ENCODE results near the gene ZNG1F.
"Not testable (repeated sequence)": the region's sequence is repeated elsewhere in the genome, so short reads cannot be mapped to it uniquely, and the experiment has no call there.

The ZNG1F gene

DNA sequence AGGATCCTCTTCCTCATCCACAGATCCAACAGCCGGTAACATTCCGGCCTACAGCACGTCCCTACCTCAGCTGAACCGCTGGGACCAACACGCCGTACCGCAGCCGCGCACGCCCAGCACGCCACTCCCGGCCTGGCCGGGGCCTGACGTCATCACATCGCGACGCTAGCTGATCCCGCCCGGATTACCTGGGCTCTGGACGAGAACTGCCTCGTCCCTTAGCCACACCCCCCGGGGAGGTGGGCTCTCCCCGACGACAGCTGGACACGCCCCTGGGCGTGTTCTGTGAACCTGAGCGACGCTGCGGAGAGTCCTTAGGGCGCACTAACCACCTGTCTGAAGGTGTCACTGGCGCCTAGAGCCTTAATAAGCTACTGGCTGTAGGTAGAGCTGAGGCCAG is at the start of gene ZNG1F:
TSS of gene ZNG1F (minus strand) at position 101 of the 400 bp plus-strand sequence. CDS start at position 42, 59 bp downstream.
- DNase-seq = not testable (repeated sequence)

DNA sequence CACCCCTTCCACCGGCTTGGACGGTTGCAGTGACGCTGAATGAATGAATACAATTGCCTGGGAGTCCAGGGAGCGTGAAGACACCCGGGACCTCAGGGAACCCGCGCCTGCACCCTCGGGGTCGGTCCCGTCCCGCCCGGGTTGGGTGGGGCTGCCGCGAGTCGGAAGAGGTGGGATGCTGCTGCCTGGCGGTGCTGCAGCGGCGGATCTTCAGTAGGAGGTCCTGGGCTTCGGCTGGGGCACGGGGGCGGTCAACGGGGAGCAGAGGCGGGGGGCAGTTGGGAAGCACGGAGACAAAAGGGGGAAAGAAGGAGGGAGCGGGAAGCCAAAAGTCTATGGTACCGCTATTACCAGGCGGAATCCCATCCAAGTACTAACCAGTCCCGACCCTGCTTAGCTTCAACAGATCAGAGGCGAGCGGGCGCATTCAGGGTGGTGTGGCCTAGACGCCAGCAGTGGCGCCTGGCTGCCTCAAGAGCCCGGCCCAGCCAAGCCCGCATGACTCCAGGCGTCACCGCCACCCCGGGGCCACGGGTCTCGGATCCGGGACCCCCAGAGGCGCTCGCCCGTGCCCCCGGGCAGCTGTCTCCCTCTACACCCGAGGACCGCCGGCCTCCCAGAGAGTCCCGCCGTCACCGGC is 48.1 kb upstream of the ZNG1F start:
- DNase-seq = not testable (repeated sequence)

DNA sequence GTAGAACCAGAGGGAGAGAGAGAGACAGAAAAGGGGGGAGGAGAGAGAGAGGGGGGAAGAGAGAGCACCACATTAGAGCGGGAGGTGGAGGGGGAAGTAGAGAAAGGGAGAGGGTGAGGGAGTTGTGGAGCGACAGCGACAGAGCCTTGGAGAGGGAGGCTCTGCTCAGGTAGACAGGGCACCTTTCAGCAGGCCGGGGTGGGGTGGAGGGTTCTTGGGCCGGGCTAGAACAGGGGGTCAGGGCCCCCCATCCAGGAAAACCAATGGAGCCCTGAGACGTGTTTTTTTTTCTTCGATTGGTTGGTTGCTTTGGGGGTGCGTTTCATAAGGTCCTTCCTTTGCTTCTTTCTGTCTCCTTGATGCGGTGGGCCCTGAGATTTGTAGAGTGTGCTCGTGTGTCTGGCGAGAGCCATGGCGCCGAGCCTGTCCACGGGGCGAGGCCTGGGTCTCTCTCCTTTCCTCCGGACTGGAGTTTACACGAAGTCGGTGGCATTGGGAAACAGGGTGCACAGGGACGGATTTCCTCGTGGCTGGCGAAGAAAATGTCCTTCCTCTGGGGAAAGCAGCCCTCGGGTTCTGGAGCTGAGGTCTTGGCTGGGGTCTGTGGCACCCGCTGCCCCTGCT is 47.5 kb upstream of the ZNG1F start:
- DNase-seq = not testable (repeated sequence)

DNA sequence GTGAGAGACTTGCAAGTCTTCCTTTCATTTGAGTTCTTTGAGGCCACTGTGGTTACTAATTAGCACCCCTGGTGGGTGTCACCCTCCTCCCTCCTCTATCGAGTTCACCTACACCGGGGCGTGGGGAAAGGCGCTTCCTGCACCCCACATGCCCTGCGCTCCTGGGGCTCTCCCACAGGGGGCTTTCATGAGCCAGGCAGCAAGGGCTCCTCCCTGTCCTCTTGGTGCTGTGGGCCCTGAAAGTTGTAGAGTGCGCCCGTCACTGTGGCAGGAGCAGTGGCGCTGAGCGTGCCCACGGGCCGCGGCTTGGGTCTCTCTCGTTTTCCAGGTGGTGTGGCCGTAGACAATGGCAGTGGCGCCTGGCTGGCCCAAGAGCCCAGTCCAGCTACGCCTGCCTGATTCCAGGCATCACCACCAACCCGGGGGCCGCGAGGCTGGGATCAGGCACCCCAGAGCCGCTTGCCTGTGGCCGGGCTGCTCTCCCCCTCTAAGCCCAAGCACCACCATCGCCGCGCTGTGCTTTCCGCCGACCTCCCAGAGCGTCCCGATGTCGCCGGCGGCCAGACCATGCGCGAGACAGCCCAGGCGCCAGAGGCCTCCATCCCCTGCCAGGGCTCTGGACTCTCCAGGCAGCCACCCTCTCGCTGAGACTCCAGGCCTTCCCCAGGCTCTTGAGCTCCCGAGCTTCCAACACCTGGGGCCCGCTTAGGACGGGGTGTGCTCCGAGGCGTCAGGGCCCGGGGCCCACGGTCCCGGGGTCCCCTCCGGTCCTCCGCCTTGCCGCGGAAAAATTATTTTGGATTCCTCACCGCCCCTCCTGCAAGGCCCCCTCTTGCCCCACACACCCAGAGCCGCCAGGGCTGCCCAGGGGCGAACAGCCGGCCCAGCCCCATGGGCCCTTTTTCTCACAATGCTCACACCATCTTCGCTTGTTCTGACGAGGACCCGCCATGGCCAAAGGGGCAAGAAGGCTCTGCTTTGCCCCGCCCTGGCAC is 46.0 kb upstream of the ZNG1F start:
- DNase-seq = not testable (repeated sequence)

DNA sequence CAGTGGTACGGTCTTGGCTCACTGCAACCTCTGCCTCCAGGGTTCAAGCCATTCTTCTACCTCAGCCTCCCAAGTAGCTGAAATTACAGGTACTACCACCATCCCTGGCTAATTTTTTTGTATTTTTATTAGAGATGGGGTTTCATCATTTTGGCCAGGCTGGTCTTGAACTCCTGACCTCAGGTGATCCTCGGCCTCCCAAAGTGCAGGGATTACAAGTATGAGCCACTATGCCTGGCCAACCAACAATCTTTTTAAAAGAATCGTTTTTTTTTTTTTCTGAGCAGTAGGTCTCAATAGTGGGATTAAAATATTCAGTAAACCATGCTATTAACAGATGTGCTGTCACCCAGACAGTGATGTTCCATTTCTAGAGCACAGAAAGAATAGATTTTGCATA is 45.1 kb upstream of the ZNG1F start:
- not testable (repeated sequence) for DNase-seq

DNA sequence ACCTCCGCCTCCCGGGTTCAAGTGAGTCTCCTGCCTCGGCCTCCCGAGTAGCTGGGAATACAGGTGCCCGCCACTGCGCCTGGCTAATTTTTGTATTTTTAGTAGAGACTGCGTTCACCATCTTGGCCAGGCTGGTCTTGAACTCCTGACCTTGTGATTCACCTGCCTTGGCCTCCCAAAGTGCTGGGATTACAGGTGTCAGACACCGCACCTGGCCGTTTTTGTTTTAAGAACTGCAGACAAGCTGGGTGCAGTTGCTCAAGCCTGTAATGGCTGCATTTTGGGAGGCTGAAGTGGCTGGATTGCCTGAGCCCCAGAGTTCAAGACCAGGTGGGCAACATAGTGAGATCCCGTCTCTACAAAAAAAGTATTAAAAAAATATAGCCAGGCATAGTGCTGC is 43.2 kb upstream of the ZNG1F start:
- DNase-seq = not testable (repeated sequence)

DNA sequence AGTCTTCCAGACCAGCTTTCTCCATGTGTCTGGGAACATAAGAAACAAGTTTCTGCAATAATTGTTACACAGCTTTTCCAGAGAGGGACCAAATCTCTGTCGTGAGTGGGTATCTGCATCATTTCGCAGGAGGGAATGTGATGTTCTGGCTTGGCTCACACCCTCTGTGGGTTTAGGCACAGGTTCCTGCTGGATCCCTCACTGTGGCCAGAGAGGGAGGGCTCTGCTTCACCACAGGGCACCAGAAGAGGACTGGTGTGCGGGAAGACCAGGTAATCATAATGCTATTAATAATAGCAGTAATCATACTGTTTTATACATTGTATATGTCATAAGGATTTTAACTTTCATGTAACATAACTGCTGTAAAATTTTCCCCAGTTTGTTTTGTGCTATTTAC is 41.3 kb upstream of the ZNG1F start:
- DNase-seq = not testable (repeated sequence)

DNA sequence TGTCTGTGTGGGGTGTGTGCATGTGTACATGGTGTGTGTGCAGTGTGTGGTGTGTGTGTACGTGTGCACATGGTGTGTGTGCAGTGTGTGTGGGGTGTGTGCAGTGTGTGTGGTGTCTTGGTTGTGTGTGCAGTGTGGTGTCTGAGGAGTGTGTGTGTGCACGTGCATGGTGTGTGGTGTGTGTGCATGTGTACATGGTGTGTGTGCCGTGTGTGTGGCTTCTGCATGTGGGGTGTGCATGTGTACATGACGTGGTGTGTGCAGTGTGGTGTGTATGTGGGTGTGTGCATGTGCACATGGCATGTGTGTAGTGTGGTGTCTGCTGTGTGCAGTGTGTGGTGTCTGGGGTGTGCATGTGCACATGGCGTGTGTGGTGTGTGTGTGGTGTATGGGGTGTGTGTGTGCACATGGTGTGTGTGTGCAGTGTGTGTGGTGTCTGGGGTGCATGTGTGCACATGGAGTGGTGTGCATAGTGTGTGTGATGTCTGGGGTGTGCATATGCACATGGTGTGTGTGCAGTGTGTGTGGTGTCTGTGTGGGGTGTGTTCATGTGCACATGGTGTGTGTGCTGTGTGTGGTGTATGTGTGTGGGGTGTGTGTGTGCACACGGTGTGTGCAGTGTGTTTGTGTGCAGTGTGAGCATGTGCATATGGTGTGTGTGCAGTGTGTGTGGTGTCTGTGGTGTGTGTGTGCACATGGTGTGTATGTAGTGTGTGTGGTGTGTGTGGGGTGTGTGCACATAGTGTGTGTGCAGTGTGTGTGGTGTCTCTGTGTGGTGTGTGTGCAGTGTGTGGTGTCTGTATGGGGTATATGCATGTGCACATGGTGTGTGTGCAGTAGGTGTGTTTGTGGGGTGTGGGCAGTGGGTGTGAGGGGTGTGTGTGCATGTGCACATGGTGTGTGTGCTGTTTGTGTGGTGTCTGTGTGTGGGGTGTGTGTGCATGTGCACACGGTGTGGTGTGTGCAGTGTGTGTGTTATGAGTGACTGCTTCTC is 40.6 kb upstream of the ZNG1F start:
- no peak for DNase-seq

DNA sequence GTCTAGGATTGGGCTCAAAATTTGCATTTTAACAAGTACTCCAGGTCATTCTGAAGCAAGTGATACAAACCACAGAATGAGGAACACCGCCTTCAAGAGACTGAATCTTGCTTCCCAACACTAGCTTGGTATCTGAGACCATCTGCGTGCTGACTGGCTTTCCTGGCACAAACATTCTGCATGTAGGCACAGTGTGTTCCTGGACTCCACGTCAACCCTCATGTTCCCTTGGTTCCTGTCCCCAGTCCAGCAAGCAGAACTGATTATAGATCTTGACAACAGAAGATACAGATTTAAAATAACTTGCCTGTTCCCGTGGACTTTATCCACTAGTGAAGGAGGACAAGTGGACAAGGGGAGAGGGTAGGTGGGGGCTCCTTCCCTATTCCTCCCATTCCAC is 30.7 kb upstream of the ZNG1F start:
- DNase-seq = not testable (repeated sequence)

DNA sequence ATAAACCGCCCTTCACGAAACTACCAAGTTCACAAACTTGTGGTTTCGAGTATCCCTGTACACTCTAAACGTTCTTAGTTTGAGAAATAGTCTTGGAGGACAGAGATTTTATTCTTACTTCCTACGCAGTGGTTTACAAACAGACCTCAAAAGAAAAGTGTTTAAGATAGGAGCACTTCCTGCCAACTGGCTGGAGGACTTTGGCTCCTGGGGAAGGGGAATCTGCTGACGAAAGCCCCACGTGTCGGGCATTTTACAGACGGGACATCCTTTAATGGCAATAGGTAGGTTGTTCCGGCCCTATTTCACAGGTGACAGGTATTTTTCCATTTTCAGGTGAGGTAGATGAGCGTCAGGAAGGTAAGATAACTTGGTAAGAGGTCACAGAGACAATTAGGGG is 678 bp downstream of the ZNG1F start:
- not testable (repeated sequence) for DNase-seq

DNA sequence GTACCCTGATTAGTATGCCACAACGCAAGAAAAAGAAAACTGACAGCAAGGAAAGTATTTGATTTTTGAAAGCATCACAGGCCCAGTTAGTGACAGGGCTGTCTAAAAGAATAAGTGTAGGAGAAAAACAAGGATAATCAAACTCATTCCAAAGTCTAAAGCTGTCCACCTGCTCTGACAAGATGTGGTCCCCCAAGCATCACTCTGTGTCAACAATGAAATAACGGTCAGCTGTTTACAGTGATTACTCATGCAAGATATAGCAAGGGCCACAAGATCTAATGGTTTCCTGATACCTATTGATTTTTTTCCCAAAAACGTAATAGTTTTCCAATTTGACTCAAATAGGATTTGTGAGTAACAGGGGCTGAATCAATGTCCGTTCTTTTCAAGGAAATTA is 14.1 kb downstream of the ZNG1F start:
- not testable (repeated sequence) for DNase-seq

DNA sequence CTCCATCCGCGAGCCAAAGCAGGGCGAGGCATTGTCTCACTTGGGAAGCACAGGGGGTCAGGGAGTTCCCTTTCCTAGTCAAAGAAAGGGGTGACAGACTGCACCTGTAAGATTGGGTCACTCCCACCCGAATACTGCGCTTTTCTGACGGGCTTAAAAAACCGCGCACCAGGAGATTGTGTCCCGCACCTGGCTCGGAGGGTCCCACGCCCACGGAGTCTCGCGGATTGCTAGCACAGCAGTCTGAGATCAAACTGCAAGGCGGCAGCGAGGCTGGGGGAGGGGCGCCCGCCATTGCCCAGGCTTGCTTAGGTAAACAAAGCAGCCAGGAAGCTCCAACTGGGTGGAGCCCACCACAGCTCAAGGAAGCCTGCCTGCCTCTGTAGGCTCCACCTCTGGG is 39.0 kb downstream of the ZNG1F start:
- DNase-seq = not testable (repeated sequence)

DNA sequence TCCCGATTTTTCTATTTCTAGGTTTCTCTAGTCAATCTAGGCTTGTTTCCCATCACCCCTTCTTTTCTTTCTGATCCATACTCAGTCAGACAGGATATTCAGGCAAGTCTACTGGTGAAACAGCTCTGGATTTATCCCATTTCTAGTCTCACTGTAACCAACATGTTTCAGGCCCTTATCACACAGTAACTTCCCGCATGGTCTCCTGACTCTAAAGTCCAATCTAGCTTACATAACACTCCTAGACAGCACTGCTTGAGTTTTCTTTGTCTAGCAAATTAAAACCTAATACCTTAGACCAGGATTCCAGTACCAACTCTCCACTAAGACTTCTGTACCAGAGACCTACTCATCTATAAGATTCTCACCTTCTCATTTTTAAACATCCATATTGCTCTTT is 47.2 kb downstream of the ZNG1F start:
- not testable (repeated sequence) for DNase-seq

DNA sequence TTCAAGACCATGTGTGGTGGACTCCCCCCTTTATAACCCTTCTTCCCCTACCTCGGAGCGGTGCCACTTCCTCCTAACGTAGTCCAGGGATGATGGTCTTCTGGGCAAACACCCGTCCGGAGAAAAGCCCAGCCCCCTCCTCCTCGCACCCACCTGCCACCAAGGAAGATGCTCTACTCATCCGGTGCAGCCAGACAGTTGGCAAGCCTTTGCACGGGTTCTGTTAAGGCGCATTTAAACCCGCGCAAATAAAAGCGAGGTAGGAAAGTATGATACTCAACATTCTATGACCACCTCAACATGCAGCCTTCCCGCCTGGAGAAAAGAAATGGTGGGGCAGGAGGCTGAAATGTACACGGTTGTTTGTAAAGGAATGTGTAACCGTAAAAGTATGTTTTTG is 60.5 kb downstream of the ZNG1F start, which contains the start of gene FOXD4L6:
TSS of gene FOXD4L6 (minus strand) at position 101 of the 400 bp plus-strand sequence. CDS start 298 bp downstream, outside the sequence.
- not testable (repeated sequence) for DNase-seq

DNA sequence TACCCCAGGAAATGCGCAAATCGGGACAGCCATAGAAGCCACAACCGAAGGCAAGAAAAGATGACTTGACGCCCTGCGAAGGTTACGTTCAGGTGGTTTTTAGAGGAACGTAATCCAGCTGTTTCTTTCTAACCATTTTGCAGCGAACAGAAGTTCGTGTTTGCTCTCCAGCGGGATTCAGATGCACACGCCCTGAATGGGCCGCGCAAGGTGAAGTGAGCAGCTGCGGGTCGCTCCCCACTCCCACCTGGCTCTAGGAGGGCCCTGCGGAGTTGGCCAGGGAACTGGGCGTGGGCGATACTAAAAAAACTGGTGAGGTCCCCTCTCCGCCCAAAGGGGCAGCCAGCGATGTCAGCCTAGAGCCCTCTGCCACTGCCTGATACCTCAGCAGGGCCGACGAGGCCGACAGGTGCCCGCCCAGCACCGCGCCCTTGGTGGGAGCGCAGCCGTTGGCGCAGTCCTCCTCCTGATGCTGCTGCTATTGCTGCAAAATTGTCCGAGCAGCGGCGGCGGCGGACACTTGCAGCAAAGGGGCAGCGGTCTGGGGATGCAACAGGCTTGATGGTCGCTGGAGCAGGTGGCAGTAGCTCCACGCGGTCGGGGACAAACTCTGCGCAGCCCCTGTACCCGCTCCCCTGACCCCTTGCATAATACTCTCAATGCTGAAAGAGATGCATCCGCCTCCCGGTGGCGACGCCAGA is 62.2 kb downstream of the ZNG1F start:
- DNase-seq = not testable (repeated sequence)

DNA sequence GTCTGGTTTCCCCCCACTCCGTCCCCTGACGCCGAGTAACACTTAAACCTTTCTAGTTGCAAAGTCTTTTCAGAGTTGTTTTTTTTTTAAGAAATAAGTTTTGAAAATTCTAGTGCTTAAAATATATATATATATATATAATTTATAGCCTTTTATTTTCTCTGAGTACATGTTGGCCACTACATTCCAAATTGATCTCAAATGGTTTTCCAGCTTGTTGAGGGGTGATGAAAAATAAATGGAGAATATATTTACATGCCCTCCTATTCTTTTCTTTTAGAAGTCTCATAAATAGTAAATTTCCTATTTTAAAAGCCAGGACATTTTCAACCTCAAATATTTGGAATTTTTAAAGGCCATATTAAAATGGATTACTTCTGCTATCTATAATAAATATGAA is 63.2 kb downstream of the ZNG1F start:
- DNase-seq = not testable (repeated sequence)

DNA sequence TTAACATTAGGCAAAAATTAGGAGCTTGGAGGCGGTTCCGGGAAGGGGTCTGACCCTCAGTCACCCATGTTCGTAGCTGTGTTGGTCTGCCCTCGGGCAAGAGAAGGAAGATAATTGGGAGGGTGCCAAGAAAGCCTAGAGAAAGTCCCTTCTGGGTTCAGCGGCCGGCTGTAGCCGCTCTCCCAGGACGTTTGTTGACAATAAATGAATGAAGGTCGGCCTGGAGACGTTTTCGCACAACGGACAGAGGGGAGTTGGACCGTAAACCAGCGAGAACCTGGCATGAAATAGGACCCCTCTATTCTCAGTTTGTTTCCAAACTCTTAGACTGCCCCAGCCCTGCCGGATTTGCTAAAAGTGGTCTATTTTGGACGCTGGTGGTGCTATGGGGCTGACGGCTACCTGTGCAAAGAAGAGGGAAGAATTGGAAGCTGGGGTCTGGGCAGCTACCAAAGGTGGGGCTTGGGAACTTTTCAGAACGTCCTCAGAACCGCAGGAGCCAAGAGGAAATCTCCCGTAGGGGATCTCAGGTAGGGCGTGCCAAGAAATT is 63.9 kb downstream of the ZNG1F start:
- DNase-seq = not testable (repeated sequence)

DNA sequence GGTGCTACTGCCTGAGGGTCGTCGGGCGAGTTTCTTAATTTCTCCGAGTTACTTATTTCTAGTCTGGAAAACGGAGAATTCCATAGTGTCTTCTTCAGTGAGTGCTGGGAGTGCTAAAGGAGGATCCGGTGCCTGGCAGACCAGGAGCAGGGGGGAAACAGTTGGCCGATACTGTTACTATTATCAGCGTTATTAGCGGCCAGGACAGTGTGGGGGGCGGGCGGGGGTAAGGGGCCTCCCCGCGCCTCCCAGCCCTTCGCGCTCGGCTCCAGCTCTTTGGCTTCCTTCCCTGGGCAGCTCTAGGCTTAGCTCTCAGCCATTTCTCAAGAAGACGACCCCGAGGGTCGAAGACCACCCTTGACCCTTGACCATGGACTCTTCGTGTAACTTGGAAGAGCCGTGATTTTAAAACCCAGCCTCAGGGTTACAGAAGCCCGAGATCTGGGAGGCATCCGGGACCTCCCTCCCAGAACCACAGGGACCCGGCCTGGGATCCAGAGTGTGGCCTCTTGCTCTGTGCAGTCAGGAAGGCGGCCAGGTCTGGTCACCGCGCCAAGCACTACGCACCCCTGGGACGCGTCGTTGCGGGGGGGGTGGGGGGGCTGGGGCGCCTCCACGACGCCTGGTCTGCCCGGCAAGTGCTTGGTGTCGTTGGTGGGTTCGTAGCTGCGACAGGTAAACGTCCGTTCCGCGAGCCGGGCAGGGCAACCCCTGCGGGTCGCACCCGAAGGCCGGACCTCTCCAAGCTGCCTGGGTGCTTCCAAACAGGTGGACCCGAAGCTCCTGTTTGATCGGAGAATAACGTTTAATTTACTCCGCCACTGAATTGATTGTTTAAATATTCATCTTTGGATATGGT is 64.6 kb downstream of the ZNG1F start:
- DNase-seq = not testable (repeated sequence)

DNA sequence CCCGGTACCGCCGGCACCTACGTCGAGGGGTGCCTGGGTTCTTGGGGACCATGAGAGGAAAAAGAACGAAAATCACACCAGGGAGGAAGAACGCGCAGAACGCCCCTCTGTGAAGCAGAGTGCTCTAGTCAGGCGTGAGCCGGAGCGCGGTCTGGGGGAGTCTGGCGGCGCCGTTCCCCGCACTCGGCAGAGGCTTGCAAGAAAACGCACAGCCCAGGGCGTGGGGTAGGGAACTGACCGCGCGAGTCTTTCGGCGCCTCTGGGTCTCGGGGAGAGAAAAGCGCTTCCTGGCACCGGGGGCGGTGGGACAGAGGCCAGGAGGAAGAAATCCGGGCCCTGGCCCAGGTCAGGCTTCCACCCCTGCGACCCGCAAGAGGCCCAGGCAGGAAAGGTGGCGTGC is 65.3 kb downstream of the ZNG1F start:
- not testable (repeated sequence) for DNase-seq

DNA sequence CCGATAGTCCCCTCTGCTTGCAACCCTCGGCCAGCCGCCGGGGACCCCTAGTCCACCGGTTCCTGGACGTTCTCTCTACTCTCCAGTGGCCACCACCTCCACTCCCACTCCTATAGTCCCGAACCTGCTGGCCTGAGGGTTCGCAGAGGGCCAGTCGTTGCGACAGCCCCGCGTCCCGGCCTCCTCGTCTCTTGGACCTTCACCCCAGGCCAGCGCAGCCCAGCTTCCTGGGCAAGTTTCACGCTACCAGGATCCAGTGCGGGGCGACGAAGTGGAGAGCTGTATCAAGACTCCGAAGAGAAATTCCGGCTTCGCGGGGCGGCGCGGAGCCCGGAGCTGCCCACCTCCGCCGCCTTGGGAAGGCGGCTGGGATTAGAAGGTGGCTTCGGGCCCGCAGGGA is 65.7 kb downstream of the ZNG1F start:
- not testable (repeated sequence) for DNase-seq

Data from NCI-H524 treated with DMSO at 0.1 percent for 48 hours (cell line).